DND-41 (cell line): ENCODE measurements around the gene TRNP1.

Source experiments
- CTCF ChIP-seq: IDR thresholded peaks from 2 replicates; pipeline ENCODE4 v1.5.1; 2012; ENCODE audit warnings: borderline replicate concordance, low read length, moderate library complexity, mild to moderate bottlenecking; ENCODE audit not compliant: poor library complexity, severe bottlenecking; ENCODE audit errors: extremely low read depth
- EZH2 ChIP-seq: IDR thresholded peaks from 3 replicates; pipeline ENCODE4 v1.6.1; 2012; ENCODE audit warnings: borderline replicate concordance, low read depth, mild to moderate bottlenecking, moderate library complexity, low read length, inconsistent platforms; ENCODE audit not compliant: severe bottlenecking

GRCh38 chr1:27021354-27022031, 28.0 kb downstream of the TRNP1 start:
- TF ChIP-seq CTCF, result no peak
- TF ChIP-seq EZH2, result no peak
